HG03460 (cell line): ENCODE measurements around the gene ALKBH7.

Experiments
- ATAC-seq: cut with Tn5 transposase; IDR thresholded peaks from one replicate; pipeline ENCODE4 v1.9.1; 2021; ENCODE audit not compliant: unreplicated experiment

Gene ALKBH7

DNA sequence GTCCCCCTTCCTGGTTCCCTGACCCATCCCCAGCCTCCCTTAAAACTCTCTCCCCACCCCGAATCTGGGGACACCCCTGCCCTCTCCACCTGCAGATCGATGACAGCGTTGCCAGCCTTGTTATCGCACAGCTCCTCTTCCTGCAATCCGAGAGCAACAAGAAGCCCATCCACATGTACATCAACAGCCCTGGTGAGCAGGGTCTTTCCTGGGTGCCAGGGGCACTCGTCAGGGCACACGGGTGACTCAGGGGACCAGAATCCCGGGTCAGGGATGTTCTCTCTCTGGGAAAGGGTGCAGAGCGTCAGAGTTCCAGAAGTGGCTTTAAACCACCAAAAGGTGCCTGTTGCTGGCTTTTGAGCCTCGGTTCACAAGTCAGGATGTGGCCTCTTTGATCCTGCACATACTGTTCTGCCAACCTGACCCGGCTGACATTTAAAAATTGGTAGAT, 10.2 kb upstream of the ALKBH7 start:
- ATAC-seq, result no peak

GRCh38 chr19:6364353-6364752, 8.2 kb upstream of the ALKBH7 start:
- ATAC-seq, result no peak

DNA sequence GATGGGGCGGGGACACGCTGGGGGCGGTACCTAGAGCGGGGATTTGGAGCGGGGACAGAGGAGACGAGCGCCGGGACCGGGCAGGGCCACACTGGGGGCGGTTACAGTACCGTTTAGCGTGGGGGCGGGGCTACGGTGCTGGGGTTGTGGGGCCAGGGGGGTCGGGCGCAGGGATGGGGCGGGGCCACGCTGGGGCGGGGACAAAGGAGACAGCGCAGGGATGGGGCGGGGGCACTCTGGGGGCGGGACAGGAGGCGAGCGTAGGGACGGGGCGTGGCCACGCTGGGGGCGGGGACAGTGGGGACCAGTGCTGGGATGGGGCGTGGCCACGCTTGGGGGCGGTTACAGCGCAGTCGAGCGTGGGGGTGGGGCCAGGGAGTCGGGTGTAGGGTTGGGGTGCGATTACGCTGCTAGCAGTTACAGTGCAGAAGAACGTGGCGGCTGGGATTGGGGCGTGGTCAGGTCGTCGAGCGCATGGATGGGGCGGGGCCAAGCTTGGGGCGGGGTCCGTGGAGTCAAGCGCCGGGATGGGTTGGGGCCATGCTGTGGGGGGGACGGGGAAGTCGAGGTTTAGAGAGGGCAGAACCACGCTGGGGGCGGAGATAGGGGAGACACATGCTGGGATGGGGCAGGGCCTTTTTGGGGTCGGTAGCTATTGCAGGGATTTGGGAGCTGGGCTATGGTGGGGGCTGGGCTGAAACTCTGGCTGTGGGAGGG, 660 bp downstream of the ALKBH7 start:
- ATAC-seq, result peak; percentile 34

DNA sequence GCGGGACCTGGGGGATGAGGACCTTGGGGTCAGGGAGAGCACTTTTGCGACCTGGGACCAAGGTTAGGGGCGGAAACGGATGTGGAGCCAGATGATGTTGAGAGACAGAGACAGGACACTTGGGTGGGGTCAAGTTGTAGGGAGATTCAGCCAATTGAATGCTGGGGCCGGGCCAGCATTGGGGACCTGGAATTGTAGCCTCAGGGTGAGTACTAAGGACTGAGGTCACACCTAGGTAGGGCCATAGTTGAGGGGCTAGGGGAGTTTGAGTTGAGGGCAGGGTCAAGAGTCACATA, 1.2 kb downstream of the ALKBH7 start:
- ATAC-seq, result no peak

DNA sequence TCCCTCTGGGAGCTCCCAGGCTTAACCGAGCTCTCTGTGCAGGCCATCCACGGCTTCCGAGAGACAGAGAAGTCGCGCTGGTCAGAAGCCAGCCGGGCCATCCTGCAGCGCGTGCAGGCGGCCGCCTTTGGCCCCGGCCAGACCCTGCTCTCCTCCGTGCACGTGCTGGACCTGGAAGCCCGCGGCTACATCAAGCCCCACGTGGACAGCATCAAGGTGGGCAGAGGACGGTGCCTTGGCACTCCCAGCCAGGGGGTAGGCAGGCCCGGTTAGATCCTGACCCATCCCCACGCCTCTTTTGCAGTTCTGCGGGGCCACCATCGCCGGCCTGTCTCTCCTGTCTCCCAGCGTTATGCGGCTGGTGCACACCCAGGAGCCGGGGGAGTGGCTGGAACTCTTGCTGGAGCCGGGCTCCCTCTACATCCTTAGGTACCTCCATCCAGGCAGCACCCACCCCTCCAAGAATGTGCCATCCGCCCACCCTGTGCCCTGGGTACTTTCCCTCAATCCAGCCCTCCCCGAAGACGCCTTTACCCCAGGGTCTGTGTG, 1.6 kb downstream of the ALKBH7 start:
- ATAC-seq, result no peak

GRCh38 chr19:6374711-6375410, 2.3 kb downstream of the ALKBH7 start:
- ATAC-seq, result no peak

DNA sequence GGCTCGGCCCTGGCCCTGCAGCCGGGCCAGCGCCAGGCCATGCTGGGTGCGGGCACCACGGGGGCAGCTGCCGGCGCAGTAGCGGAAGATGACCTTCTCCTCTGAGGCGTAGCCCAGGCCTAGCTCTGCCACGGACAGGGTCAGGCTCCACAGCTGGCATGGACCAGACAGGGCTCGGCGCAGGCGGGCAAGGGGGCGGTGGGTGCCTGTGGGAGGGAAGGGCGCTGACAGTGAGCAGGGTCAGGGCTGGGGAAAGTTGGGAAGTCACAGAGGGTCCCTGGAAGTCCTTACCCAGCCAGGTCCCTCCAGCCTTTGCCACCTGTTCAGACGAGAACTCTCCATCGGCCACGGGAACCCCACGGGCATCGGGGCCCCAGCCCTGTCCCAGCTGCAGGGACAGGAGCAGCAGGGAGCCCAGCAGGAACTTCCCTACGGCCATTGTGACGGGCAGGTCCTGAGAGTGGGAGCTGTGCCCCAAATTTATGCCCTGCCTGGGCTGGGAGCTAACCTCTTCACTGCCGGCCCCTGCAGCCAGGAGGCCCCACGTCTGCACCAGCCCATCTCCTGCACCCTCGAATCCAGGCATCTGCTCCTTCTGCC, 2.9 kb downstream of the ALKBH7 start, which contains the start of gene PSPN:
Gene PSPN, minus strand, starts transcription at position 523 of the 600 bp plus-strand sequence. Its CDS starts 84 bp downstream, at position 439.
- ATAC-seq, result no peak

DNA sequence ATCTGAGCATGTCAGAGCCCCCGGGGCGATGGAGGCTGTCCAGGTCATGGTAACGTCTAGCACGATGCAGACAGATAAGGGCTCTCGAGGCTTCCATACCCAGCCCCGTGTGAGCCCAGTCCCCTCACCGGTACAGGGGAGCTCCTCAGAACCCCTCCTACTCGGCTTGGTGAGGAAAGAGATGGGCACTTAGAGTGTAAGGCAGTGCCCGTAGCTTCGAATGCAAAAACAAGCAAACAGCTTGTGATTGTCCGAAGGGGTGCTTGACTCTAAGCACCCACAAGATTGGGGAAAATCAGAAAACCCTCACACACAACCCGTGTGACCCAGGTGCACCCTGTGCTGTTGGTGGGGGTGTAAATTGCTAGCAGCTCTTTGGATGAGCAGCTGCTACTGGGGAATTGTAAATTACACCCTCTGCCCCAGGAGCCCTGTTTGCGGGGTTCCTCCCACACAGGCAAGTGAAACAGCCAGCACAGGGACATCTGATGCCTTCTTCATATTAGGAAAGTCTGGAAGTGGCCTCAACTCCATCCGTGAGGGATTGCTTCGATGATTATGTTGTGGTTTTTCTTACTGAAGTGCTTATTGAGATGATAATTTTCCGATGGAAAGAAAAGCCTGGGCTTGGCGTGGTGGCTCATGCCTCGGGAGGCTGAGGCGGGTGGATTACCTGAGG, 4.1 kb downstream of the ALKBH7 start:
- ATAC-seq, result no peak

GRCh38 chr19:6378041-6378440, 5.4 kb downstream of the ALKBH7 start:
- no peak for ATAC-seq

DNA sequence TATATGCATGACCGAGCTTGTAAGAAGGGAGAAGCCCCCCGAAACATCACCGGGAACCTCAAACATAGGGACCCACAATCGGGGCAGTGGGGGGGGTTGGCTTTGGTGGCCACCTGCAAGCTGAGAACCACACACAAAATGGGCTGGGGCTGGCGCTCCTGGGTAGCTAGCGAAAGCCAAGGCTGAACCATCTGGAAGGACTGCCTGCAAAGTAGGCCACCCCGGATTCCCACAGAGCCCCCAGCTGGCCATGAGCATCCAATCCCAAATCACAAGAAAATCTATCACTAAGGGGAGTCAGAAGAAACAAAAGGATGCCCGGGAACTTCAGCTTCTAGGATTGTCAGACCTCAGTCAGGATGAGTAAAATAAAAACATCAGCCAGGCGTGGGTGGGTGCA, 5.9 kb downstream of the ALKBH7 start:
- ATAC-seq, result no peak

DNA sequence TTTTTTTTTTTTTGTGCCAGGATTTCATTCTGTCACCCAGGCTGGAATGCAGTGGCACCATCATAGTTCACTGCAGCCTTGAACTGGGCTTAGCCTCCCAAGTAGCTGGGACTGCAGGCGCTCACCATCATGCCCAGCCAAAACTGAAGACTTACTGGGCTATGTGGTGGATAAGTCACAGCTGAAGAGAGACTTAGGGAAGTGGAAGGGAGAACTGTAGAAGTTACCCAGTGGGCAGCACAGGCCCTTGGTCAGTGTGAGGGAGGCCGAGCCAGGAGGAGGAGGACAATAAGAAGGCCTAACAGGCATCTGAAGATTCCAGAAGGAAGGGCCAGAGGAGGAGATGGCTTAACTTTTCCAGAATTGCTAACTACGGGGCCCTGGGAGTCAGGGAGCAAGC, 7.2 kb downstream of the ALKBH7 start:
- no peak for ATAC-seq

DNA sequence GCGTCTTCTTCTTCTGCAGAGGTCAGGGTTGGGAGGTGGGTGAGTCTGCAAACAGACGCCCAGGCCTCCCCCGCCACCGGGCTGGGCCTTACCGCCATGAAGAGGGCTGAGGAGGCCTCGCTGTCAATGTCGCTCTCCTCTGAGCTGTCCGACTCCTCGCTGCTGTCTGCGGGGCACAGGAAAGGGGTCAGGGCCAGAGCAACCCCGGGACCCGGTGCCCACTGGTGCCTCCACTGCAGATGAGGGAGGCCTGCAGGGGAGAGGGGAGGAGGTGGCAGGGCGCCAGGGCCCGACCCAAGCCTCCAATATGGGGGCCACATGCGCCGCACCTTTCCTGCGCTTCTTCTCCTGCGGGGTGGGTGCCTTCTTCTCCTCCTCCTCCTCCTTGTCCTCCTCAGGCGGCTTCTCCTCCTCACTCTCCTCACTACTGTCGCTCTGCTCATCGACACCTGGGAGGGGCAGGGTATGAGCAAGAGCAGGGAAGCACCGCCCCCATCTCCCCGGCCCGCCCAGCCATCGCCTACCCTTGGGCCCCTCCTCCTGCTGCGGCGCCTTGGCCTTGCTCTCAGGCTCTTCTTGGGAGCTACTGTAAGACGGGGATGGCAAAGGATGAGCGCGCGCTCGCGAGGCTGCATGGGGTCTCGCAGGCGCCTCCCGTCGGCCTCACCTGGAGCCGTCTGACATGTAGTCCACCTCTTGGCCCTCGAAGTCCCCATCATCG, 8.6 kb downstream of the ALKBH7 start:
- no peak for ATAC-seq

DNA sequence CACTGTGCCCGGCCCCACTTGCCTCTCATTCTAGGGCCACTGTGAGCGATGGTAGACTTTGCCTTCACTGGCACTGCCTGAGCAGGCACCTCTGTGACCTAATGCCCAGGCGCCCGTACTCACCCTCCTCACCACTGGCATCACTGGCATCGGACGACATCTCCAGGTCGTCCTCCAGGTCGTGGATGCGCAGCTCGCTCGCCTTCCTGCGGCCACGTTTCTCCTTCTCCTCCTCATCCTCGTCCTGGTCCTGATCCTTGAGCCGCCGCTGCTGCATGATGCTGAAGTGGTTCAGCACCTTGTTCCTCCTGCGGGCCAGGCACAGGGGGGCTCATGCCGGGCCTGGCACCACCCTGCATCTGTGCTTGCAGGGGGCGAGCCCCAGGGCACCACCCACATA, 10.6 kb downstream of the ALKBH7 start:
- no peak for ATAC-seq

- no peak for ATAC-seq
Measured at GRCh38 chr19:6384381-6384780, 11.8 kb downstream of the ALKBH7 start.

DNA sequence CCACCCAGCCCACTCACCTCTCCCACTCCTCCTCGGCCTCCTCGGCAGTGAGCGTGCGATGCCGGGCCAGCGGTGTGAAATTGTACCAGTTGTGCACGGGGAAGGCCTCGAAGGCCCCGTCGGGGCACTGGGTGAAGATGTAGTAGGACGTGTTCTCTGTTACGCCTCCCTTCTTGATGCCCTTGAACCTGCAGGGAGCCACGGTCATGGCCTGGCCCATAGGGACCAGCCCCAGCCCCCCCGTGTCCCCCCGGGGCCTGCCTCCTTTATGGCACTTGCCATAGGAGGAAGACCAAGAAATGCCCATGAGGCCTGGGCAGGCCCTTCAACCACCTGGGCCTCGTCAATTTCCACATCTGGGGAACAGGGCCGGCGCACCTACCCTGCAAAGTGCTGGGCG, 14.8 kb downstream of the ALKBH7 start:
- no peak for ATAC-seq

DNA sequence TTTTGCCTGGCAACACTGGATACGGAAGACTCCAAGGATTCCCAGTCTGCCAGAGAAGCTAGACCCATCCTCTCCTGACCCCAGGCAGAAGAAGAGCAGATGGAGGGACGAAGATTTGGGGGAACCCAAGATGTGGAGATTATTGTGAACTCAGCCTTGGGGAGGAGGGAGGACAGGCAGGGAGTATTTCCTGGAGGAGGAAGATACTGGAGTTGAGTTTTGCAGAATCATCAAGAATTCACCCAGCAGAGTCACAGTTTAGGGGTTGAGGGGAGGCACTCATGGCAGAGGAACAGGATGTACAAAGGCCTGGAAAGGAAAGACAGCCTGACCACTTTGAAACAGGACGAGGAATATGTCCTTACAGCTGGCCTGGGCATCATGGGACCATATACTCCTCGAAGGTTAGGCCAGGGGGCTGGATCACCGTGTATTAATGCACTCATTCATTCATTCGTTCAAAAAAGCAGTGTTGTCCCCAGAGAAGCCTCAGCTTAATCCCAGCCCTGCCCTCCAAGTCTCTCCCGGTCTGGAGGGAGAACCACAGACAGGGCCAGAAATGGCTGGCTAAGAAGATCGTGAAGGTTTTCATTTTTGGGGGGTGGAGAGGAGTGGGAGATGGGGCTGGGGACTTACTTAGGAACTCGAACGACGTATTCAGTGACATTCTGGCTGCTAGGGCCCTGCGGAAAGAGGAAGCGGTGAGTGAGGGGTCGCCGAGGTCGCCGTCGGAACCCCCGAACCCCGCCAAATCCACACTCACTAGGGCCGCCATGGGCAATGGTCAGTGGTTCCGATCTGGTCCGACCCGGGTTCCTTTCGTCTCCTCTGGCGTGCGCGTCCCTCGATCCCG, 19.9 kb downstream of the ALKBH7 start:
- ATAC-seq, result no peak

DNA sequence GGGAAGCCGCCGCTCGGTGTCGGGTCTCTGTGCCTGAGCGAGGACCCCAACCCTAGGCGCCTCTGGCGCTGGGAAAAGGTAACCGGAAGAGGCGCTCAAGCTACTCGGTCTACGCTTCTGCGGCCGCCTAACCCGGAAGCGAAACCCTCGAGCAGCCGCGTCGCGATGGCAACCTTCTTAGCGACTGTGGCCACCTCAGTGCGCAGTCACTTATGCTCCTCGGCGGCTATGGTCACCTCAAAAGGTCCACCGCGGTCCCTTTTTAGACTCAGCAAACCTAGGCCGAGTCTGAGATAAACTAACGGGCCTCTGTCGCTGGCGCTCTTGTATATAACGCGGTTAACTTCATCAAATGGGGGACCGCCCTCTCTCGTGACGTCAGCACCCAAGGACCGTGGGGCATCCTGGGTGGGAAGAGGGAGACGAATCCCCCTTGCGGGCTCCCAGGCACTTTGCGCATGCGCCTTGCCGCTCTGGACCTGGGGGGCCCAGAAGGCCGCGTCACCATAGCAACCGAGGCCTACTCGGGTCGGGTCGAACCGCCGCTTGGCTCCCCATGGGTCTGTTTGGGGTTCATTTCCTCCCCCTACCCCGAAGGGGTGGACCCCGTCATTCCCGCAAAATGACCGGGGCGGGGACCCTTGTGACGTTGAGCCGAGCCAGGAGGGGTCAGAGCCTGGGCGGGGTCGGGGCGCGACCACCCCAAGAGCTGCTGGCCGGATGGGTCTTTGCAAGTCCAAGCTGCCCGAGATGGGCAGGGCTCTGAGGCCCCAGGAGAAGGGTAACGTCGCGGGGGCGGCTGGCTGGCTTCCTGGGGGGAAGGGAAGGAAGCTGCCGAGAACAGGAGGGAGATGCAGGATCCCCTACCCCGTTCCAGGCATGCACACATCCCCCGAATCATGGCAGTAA, 20.7 kb downstream of the ALKBH7 start, which contains the start of gene GTF2F1:
Gene GTF2F1, minus strand, starts transcription at position 91 of the 909 bp plus-strand sequence. CDS start 169 bp downstream, outside the sequence.
- peak; percentile 67 for ATAC-seq

GRCh38 chr19:6393983-6394412, 21.4 kb downstream of the ALKBH7 start:
- no peak for ATAC-seq

GRCh38 chr19:6394831-6395230, 22.2 kb downstream of the ALKBH7 start:
- ATAC-seq, result no peak
